Stimulated activated CD8-positive, alpha-beta memory T cell treated with anti-CD3 and anti-CD28 coated beads, Interleukin-7, amount 100 ng/mL, for 4 hours (primary cell): ENCODE data around the gene FNBP1.
"Not testable (repeated sequence)": the region's sequence is repeated elsewhere in the genome, so short reads cannot be mapped to it uniquely, and the experiment has no call there.

ENCODE experiments used
- DNase-seq, 2 donors: peaks; one replicate each; pipeline ENCODE4 v3.0.0-alpha.2; 2020; ENCODE audit warnings: low read depth in 2 of 2

Gene FNBP1

GRCh38 chr9:130021842-130022241 is 21.1 kb downstream of the FNBP1 start:
- DNase-seq = not testable (repeated sequence)

DNA sequence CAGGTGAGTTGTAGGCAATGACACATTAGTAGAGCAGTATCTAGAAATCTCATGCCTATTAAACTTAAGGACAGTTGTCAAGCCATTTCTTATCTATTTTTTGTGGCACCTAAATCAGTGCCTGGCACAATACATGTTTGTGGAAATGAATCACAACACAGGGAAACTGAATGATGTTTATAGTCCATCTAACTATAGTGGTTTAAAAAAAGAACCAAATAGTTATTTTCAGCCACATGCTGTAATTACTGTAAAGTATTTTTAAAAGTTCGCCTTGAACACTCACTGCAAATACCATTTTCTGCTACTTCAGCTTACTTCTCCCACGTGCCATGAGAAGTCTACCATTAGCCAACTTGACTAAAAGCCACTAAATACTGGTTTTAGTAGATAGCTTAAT is 21.9 kb downstream of the FNBP1 start:
- no peak for DNase-seq

- DNase-seq = no peak
Measured at GRCh38 chr9:130020618-130021017, 22.4 kb downstream of the FNBP1 start.

- DNase-seq = no peak
Measured at GRCh38 chr9:130018265-130018664, 24.7 kb downstream of the FNBP1 start.

- DNase-seq = not testable (repeated sequence)
Measured at GRCh38 chr9:130017510-130017909, 25.5 kb downstream of the FNBP1 start.

GRCh38 chr9:130017076-130017475 is 25.9 kb downstream of the FNBP1 start:
- no peak for DNase-seq

GRCh38 chr9:130015353-130016019 is 27.5 kb downstream of the FNBP1 start:
- no peak for DNase-seq

GRCh38 chr9:130013326-130013725 is 29.7 kb downstream of the FNBP1 start:
- no peak for DNase-seq

- no peak for DNase-seq
Measured at GRCh38 chr9:130010151-130010988, 32.6 kb downstream of the FNBP1 start.

GRCh38 chr9:130009546-130009945 is 33.4 kb downstream of the FNBP1 start:
- DNase-seq = not testable (repeated sequence)

DNA sequence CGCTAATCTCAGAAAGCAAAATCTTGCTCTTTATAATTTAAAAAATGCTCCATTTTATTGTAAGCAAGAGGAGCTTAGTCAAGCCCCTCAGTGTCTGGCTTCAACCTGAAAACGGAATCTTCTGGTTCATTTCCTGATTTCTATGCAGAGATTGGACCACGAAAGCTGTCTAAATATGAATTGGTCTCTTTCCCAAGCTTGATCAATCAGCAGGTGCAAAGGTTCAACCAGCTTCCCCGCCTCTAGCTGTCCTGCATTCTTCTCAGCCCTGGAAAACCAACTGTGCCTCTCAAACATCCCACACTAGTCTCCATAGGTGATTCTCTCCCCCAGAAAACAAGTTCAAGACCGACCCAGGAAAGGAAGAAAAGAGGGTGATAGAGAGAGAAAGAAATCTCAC is 34.5 kb downstream of the FNBP1 start:
- DNase-seq = no peak

- not testable (repeated sequence) for DNase-seq
Measured at GRCh38 chr9:130006952-130007351, 36.0 kb downstream of the FNBP1 start.

GRCh38 chr9:130003943-130004552 is 38.9 kb downstream of the FNBP1 start:
- no peak for DNase-seq

- no peak for DNase-seq
Measured at GRCh38 chr9:130002320-130002719, 40.7 kb downstream of the FNBP1 start.

DNA sequence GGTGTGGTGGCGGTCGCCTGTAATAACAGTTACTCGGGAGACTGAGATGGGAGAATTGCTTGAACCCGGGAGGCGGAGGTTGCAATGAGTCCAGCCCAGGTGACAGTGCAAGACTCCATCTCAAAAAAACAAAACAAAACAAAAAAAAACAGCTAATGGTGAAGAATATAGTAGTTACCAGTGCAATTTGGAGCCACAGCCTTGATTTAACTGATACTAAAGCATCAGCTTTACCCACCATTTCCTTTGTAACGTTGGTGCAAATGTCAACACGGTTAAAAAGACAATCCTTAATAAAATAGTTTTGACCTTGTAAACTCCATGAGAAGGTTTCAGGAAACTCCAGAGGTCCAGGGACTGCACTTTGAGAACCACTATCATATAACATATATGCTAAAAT is 41.8 kb downstream of the FNBP1 start:
- no peak for DNase-seq

GRCh38 chr9:129999141-129999510 is 43.9 kb downstream of the FNBP1 start:
- no peak for DNase-seq

DNA sequence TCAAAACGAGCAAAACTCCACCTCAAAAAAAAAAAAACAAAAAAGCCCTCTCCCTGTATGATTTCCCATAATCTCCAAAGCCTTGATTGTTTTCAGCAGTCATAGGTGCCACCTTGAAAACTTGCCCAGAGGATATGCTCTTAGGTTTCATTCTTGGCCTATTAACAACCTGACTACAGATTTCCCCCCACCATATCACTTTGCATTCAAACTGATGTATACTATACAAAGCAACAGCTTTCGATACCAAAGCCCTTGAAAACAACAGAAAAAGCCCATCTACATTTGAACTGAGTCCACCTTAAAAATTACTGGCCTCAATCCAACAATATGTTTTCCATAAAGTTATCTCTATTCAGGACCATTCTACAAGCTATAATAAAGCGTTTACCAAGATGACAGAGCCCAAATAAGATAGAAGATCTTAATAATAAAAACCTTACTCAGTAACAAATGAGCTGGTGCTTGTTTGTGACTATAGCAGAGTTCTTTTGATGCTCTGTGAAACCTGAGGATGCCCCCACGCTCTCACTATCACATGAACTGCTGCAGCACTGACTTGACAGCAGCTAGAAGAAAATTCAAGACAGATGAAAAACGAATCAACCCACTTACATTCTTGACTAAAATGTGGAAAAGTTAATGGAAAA is 44.4 kb downstream of the FNBP1 start:
- DNase-seq = no peak

DNA sequence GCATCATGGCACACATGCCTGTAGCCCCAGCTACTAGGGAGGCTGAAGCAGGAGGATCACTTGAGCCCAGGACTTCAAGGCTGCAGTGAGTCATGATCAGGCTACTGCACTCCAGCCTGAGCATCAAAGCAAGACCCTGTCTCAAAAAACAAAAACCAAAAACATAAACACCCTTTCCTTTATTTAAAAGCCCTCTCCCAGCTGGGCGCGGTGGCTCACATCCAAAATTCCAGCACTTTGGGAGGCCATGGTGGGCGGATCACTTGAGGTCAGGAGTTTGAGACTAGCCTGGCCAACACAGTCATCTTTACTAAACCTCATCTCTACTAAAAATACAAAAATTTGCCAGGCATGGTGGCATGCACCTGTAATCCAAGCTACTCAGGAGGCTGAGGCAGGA is 45.3 kb downstream of the FNBP1 start:
- not testable (repeated sequence) for DNase-seq

DNA sequence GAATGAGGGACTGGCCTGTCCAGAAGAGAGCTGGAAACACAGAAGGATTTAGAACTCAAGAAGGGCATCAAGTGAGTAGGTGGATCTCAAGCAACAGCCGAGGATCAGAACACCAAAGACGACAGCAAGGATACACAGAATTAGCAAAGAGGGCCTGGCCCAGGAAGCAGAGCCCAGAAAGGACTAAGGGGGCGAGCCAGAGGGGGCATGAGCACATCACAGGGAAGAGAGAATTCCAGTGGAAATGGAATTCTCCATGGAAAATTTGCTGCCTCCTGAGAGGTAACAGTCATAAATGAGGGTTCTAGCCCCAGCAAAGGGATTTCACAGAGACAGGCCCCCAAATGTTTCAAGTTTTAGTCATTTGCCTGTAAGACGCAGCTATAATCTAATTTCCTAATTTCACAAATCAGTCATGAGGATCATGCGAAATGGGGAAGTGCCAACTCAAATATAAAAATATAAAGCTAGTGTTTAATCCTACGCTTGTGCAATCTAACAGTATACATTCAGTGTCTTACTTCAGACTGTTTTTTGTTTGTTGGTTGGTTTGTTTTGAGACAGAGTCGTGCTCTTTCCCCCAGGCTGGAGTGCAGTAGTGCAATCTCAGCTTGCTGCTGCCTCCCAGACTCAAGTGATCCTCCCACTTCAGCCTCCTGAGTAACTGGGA is 46.7 kb downstream of the FNBP1 start:
- DNase-seq = no peak

DNA sequence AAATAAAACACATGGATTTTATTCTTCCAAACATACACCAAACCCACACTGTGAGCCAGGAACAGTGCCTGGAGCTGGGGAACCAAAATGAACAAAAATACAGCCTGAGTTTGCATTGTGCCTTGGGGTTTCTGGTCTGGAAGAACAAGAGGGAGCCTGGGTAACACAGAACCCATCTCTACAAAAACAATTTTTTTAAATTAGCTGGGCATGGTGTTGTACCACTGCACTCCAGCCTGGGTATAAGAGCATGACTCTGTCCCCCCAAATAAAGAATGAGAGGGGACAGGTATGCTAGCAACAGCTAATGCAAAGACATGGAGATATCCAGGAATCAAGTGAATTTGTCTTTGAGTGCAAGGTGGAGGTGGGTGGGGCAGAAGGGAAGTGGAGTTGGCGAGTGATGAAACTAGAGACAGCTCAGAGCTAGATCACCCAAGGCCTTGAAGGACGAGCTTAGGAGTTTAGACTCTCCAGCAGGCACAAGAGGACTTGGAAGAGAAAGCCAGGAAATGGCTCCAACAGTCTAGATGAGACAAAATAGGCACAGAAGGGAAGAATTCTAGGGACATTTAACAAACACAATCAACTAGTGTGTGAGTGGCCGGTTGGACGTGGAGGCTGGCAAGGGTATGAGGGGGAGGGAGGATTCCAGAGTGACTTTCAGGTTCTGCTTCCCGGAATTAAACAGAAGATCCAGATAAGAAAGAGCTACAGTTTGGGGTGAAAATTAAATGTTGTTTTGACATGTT is 47.4 kb downstream of the FNBP1 start:
- DNase-seq = no peak

- DNase-seq = no peak
Measured at GRCh38 chr9:129994882-129995281, 48.1 kb downstream of the FNBP1 start.
